GM18951 (cell line): ENCODE data around the gene CUEDC1.

Experiments
- POLR2A ChIP-seq: IDR thresholded peaks from 4 replicates; pipeline ENCODE4 v1.6.1; 2011; ENCODE audit warnings: mild to moderate bottlenecking; ENCODE audit not compliant: insufficient read length, insufficient read depth; ENCODE audit errors: extremely low read depth
- in situ Hi-C: fragments of 300-500 bp; cut with MboI; formaldehyde crosslinking; loops from one replicate; pipeline ENCODE4 v1.12.0; 2022; ENCODE audit warnings: low sequenced_read_pairs, mixed read lengths, inconsistent platforms; ENCODE audit not compliant: unreplicated experiment

CUEDC1 gene

DNA sequence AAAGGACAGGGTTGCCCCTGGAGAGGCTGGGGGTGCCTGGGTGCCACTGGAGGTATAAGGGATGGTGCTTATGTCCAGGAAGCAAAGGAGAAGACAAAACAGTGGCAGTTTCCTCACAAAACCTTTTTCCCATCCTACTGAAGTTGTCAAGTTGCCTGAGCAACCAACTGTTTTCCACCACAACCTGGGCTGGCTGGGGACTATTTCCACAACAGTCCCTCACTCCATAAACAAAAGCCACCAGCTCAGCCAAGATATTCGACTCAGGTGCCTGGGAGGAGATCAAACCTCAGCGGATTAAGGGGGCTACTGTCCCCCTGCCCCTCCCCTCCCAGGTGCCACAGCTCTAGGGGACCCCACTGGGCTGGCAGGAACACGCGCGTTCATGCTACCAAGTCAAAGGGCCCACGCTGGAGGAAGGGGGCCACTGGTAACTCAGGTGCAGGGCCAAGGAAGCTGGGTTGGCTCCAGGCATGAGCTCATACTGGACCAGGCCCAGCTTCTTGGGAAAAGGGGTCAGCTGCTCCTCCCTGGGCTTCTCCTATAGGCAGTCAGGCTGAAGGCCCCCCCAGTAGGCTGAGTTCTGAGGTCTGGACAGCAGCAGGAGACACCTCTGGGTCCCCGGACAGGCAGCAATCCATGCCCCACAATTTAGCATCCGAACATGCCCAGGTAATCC lies 59.7 kb downstream of the CUEDC1 start:
- in situ Hi-C loops, result loop anchor here (10.0 kb wide), 1 partner anchor 109 kb away; the partner anchor contains the start of gene SRSF1
- TF ChIP-seq POLR2A, result no peak

- no peak for TF ChIP-seq POLR2A
- in situ Hi-C loops, result loop anchor here (10.0 kb wide), 1 partner anchor 110 kb away; the partner anchor contains the start of gene SRSF1
Measured at GRCh38 chr17:57894848-57895247, 60.4 kb downstream of the CUEDC1 start.

DNA sequence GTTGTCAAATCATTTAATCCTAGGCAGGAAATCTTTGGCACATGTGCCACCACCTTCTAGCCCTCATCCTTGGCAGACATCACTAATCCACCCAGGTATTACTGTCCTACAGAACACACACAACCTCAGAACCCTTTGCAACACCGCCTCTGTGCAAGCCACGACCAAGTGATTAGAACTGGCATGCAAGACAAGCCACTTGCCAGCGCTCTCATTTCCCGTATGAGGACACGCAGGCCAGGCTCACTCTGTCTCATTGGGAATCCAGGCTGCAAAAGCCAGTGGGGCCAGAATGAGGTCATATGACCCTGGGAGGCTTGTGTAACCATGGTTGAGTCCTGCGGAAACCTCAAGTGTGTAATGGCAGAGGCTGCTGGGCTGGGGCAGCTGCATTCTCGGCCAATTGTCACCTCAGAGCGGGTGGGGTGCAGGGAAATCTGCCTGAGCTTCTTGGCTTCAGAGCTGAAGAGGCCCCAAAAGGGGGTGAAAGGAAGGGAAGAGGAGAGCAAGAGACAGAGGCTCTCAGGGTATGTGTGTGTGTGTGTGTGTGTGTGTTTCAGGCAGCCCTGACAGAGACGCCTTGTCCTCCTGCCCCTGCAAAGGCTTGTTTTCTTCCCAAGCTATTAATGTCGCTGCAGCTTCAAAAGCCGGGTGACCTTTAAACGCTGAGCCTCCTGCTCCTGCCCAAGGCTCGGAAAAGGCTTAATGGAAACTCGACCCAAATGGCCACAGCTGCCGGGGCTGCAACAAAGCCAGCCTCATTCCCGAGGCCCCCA lies 62.2 kb downstream of the CUEDC1 start:
- TF ChIP-seq POLR2A, result no peak
- in situ Hi-C loops, result loop anchor here (10.0 kb wide), 1 partner anchor 112 kb away; the partner anchor contains the start of gene SRSF1

DNA sequence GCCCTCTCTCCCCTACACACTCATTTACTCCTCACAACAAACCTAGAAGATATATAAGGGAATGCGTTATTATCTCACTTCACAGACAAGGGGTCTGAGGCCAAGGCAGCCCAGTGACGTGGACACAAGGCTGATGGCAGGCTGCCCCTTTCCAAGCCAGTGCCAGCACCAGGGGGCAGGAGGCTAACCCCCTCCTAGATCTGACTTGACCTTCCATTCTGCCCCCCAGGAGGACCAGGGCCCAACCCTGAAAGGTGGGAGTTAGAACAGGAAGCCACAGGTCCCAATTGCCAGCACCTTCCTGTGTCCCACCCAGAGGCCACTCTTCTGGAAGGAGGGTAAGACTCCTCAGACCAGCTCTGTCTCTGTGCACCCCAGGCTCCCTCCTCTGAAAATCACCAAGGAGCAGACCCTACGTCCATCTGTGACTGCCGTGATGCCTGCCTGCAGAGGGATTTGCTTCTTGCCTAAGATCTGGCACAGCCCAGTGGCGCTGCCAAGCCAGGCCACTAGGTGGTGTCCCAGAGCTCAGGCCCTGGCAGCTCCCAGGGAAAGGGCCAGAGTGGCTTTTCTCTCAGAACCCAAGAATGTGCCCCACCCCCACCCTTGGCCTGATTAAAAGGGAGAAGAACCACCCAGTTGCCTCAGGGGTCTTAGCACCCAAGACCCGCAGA lies 62.9 kb downstream of the CUEDC1 start:
- TF ChIP-seq POLR2A, result no peak
- in situ Hi-C loops, result loop anchor here (10.0 kb wide), 1 partner anchor 113 kb away; the partner anchor contains the start of gene SRSF1

DNA sequence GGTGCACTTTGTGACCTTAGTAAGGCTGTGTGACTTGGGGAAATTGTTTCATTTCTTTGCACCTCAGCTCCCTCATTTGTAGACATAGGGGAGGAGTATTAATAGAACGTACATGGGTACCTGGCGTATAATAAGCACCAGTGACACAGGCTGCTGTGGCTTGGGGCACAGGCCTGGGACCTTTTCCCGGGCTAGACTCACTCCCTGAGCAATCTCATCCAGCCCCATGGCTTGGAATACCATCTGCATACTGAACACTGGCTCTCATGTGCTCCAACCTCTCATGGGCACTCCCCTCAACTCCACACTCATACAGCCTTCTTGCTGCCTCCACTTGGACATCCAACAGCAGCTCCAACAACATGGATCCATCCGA lies 64.4 kb downstream of the CUEDC1 start:
- in situ Hi-C loops, result loop anchor here (10.0 kb wide), 1 partner anchor 114 kb away; the partner anchor contains the start of gene SRSF1
- no peak for TF ChIP-seq POLR2A

DNA sequence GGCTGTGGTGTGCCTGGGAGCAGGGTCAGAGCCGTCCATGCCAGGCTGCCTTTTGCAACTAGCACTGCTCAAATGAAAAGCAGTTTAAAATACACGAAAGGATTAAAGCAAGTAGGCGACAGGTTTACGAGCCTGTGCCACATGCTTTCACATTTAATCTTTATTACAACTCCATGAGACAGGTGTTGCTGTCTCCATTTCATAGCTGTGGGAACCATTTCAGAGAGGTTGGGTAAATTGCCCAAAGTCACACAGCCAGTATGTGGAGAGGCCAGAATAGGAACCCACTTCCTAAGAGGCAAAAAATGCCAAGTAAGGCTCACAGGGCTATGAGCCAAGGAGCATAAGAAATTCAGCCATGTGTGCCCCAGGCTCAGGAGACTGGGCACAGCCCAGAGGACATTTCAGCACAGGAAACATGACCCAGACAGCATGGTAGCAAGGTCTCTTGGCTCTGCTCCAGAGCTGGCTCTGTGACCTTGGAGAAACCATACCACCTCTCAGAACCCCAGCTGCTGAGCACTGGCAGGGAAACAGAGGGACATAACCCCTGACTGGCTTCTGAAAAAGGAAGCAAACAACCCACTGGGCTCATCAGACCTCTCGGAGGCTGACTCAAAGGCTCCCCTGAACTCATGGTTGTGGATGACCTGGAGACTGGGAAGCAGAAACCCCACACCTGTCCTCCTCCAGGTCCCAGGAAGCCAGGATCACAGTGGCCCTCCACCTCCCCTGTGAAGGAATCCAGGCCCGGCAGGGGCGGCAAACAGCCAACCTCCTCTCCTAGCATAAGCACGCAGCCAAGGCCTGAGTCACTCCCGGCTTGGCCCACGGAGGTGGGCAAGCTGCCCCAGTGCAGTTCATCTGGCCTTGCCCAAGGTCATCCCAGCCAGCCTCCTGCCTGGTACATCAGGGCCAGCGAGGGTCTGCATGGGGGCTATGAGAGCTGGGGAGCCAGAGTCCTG lies 65.0 kb downstream of the CUEDC1 start:
- in situ Hi-C loops, result loop anchor here (10.0 kb wide), 1 partner anchor 115 kb away; the partner anchor contains the start of gene SRSF1
- TF ChIP-seq POLR2A, result no peak

GRCh38 chr17:57889252-57889651 lies 66.0 kb downstream of the CUEDC1 start:
- in situ Hi-C loops, result no loop called here
- TF ChIP-seq POLR2A, result no peak

DNA sequence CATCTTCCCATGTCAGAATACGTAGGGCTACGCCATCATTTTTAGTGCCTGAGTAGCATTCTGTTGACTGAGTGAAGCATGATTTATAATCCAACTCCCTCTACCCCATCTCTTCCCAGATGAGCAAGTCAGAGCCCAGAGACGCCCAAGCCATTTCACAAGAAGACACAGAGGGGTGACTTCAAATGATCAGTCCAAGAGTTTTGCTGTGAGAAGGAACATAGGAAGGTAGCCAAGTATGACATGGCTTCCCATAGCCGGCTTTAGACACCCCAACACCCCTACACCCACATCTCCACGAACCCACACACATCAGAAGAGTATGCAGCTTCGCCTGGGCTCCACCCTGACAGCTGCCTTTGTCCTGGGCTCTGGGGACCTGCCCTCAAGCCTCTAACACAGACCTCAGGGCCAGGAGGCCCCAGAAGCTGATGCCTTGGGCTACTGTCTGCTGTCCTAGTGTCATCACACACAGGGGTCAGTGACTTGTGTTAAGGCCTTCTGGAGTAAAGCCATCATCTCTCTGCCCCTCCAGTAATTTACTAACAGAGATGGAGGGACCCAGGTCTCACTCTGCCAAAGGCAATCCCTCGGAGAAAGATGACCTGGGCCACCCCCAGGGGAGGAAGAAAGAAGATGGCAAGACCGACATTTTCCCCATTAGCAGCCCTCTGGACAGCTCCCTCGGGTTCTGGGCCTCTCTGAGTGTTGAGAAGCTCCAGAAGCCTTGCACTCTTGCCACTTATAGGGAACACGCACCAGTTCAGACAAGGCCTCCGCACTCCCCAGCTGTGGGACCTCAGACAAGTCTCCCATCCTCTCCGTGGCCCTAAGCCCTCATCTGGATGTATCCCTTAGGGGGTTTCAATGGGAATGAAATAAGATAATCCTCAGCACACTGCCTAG lies 66.6 kb downstream of the CUEDC1 start:
- in situ Hi-C loops, result no loop called here
- no peak for TF ChIP-seq POLR2A

GRCh38 chr17:57887161-57887560 lies 68.1 kb downstream of the CUEDC1 start:
- TF ChIP-seq POLR2A, result no peak
- in situ Hi-C loops, result no loop called here

DNA sequence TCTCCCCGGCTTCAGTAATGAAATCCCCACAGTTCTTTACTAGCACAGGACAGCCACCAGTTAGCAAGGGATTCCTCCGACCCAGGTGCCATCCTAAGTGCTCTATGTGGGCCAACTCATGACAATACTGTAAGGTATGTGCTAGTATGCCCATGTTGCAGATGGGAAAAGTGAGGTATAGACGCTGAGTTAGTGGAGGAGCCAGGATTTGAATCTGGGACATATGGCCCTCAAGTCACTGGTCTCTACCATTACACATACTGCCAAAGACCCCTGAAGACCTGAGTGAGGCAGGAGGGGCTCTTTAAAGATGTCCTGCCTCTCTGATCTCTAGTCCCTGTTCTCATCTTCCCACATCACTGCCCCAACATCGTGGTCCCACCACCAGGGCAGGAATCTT lies 69.2 kb downstream of the CUEDC1 start:
- in situ Hi-C loops, result no loop called here
- TF ChIP-seq POLR2A, result no peak

- in situ Hi-C loops, result no loop called here
Measured at GRCh38 chr17:57885148-57885915, 69.9 kb downstream of the CUEDC1 start.

More at GRCh38 chr17:57885148-57885915, 69.9 kb downstream of the CUEDC1 start:
- TF ChIP-seq POLR2A, result no peak
